ENCODE results near the gene DNLZ. TPM values are rescaled to one million over a fixed set of nuclear protein-coding genes. Genes with fewer than 3 reads are reported as not detected.
A peak's percentile ranks its signal among the peaks of the same experiment; 100 is the strongest.

Gene DNLZ
- total and polyA plus RNA-seq, 3 experiments from 2014 or later: 40.6 to 65.6 (median 43.0) TPM

- Mint-ChIP-seq H3K36me3 (peaks cover 0 to 1% (median 0%) of the 10 kb centered on the region in 3 donors), H3K27ac (no peak overlapping the region), H3K9me3 (no peaks in the 10 kb centered on the region), H3K4me3 (no peak overlapping the region), H3K27me3 (no peaks in the 10 kb centered on the region), H3K4me1 (no peaks in the 10 kb centered on the region)
- CTCF ChIA-PET: no interaction called here
- Histone ChIP-seq H3K27ac (ENCODE audit: low read depth, low read length) (no peak overlapping the region), H3K4me3 (ENCODE audit: low read length) (no peak overlapping the region), H3K4me1 (ENCODE audit: insufficient read depth, low read length) (no peaks in the 10 kb centered on the region), H3K27me3 (ENCODE audit: insufficient read depth, low read length, poor library complexity, severe bottlenecking) (no peaks in the 10 kb centered on the region), H3K36me3 (ENCODE audit: insufficient read depth, low read length) (no peaks in the 10 kb centered on the region), H3K9me3 (ENCODE audit: low read length) (no peaks in the 10 kb centered on the region)
- no peak for DNase-seq
- POLR2A ChIA-PET: no interaction called here
Observed at GRCh38 chr9:136372006-136372405, 8.5 kb upstream of the DNLZ start.

GRCh38 chr9:136371533-136371880, 8.0 kb upstream of the DNLZ start:
- H3K9me3 Mint-ChIP-seq: no peaks in the 10 kb centered on the region
- no peaks in the 10 kb centered on the region for H3K4me1 ChIP-seq (ENCODE audit: insufficient read depth, low read length)
- no peaks in the 10 kb centered on the region for H3K4me1 Mint-ChIP-seq
- no peaks in the 10 kb centered on the region for H3K27me3 ChIP-seq (ENCODE audit: insufficient read depth, low read length, poor library complexity, severe bottlenecking)
- DNase-seq: no peak
- no peaks in the 10 kb centered on the region for H3K36me3 ChIP-seq (ENCODE audit: insufficient read depth, low read length)
- H3K4me3 ChIP-seq (ENCODE audit: low read length): no peak overlapping the region
- no peaks in the 10 kb centered on the region for H3K27me3 Mint-ChIP-seq
- POLR2A ChIA-PET: no interaction called here
- no peak overlapping the region for H3K4me3 Mint-ChIP-seq
- no peak overlapping the region for H3K27ac ChIP-seq (ENCODE audit: low read depth, low read length)
- CTCF ChIA-PET: no interaction called here
- H3K36me3 Mint-ChIP-seq: no peaks in the 10 kb centered on the region
- no peak overlapping the region for H3K27ac Mint-ChIP-seq
- no peaks in the 10 kb centered on the region for H3K9me3 ChIP-seq (ENCODE audit: low read length)

GRCh38 chr9:136370687-136371532, 7.4 kb upstream of the DNLZ start:
- DNase-seq: no peak
- ChIA-PET CTCF (no interaction called here), POLR2A (no interaction called here)
- Mint-ChIP-seq H3K4me3 (no peak overlapping the region), H3K27ac (peak overlapping the region in 1 of 8 donors; percentile 79), H3K4me1 (no peaks in the 10 kb centered on the region), H3K27me3 (no peaks in the 10 kb centered on the region), H3K9me3 (no peaks in the 10 kb centered on the region), H3K36me3 (no peaks in the 10 kb centered on the region)
- no peak overlapping the region for H3K4me3 ChIP-seq (ENCODE audit: low read length)
- H3K36me3 ChIP-seq (ENCODE audit: insufficient read depth, low read length): no peaks in the 10 kb centered on the region
- H3K27ac ChIP-seq (ENCODE audit: low read depth, low read length): no peak overlapping the region
- H3K4me1 ChIP-seq (ENCODE audit: insufficient read depth, low read length): no peaks in the 10 kb centered on the region
- H3K9me3 ChIP-seq (ENCODE audit: low read length): no peaks in the 10 kb centered on the region
- H3K27me3 ChIP-seq (ENCODE audit: insufficient read depth, low read length, poor library complexity, severe bottlenecking): no peaks in the 10 kb centered on the region

- Histone ChIP-seq H3K27ac (ENCODE audit: low read depth, low read length) (no peak overlapping the region), H3K4me3 (ENCODE audit: low read length) (no peak overlapping the region), H3K36me3 (ENCODE audit: insufficient read depth, low read length) (no peaks in the 10 kb centered on the region), H3K4me1 (ENCODE audit: insufficient read depth, low read length) (no peaks in the 10 kb centered on the region), H3K27me3 (ENCODE audit: insufficient read depth, low read length, poor library complexity, severe bottlenecking) (no peaks in the 10 kb centered on the region), H3K9me3 (ENCODE audit: low read length) (no peaks in the 10 kb centered on the region)
- no peaks in the 10 kb centered on the region for H3K9me3 Mint-ChIP-seq
- H3K27ac Mint-ChIP-seq: no peak overlapping the region
- H3K4me3 Mint-ChIP-seq: no peak overlapping the region
- POLR2A ChIA-PET: no interaction called here
- no peak for DNase-seq
- H3K27me3 Mint-ChIP-seq: no peaks in the 10 kb centered on the region
- no peaks in the 10 kb centered on the region for H3K4me1 Mint-ChIP-seq
- CTCF ChIA-PET: no interaction called here
- H3K36me3 Mint-ChIP-seq: no peaks in the 10 kb centered on the region
Observed at GRCh38 chr9:136370037-136370436, 6.5 kb upstream of the DNLZ start.

- no peak overlapping the region for H3K27ac Mint-ChIP-seq
- no peaks in the 10 kb centered on the region for H3K4me1 Mint-ChIP-seq
- no peak overlapping the region for H3K4me3 ChIP-seq (ENCODE audit: low read length)
- ChIA-PET CTCF (no interaction called here), POLR2A (no interaction called here)
- H3K36me3 ChIP-seq (ENCODE audit: insufficient read depth, low read length): no peaks in the 10 kb centered on the region
- H3K27me3 ChIP-seq (ENCODE audit: insufficient read depth, low read length, poor library complexity, severe bottlenecking): no peaks in the 10 kb centered on the region
- no peak overlapping the region for H3K27ac ChIP-seq (ENCODE audit: low read depth, low read length)
- no peaks in the 10 kb centered on the region for H3K27me3 Mint-ChIP-seq
- DNase-seq: no peak
- no peaks in the 10 kb centered on the region for H3K9me3 ChIP-seq (ENCODE audit: low read length)
- H3K9me3 Mint-ChIP-seq: no peaks in the 10 kb centered on the region
- H3K4me3 Mint-ChIP-seq: no peak overlapping the region
- H3K4me1 ChIP-seq (ENCODE audit: insufficient read depth, low read length): peaks cover 5% of the 10 kb centered on the region
- no peaks in the 10 kb centered on the region for H3K36me3 Mint-ChIP-seq
Observed at GRCh38 chr9:136368190-136368589, 4.6 kb upstream of the DNLZ start.

GRCh38 chr9:136367296-136368145, 4.0 kb upstream of the DNLZ start:
- Histone ChIP-seq H3K9me3 (ENCODE audit: low read length) (no peaks in the 10 kb centered on the region), H3K27ac (ENCODE audit: low read depth, low read length) (no peak overlapping the region), H3K4me1 (ENCODE audit: insufficient read depth, low read length) (peaks cover 5% of the 10 kb centered on the region), H3K36me3 (ENCODE audit: insufficient read depth, low read length) (no peaks in the 10 kb centered on the region), H3K27me3 (ENCODE audit: insufficient read depth, low read length, poor library complexity, severe bottlenecking) (no peaks in the 10 kb centered on the region), H3K4me3 (ENCODE audit: low read length) (no peak overlapping the region)
- peaks cover 0 to 2% (median 0%) of the 10 kb centered on the region in 3 donors for H3K36me3 Mint-ChIP-seq
- no peaks in the 10 kb centered on the region for H3K27me3 Mint-ChIP-seq
- no peak overlapping the region for H3K4me3 Mint-ChIP-seq
- H3K27ac Mint-ChIP-seq: no peak overlapping the region
- no peak for DNase-seq
- ChIA-PET CTCF (no interaction called here), POLR2A (no interaction called here)
- no peaks in the 10 kb centered on the region for H3K9me3 Mint-ChIP-seq
- peaks cover 0 to 5% (median 0%) of the 10 kb centered on the region in 3 donors for H3K4me1 Mint-ChIP-seq

GRCh38 chr9:136366826-136367225, 3.3 kb upstream of the DNLZ start:
- no peak for DNase-seq
- peaks cover 0 to 3% (median 0%) of the 10 kb centered on the region in 3 donors for H3K36me3 Mint-ChIP-seq
- peaks cover 0 to 7% (median 0%) of the 10 kb centered on the region in 3 donors for H3K4me1 Mint-ChIP-seq
- peaks cover 5% of the 10 kb centered on the region for H3K4me1 ChIP-seq (ENCODE audit: insufficient read depth, low read length)
- no peak overlapping the region for H3K4me3 Mint-ChIP-seq
- H3K27me3 ChIP-seq (ENCODE audit: insufficient read depth, low read length, poor library complexity, severe bottlenecking): no peaks in the 10 kb centered on the region
- H3K9me3 Mint-ChIP-seq: no peaks in the 10 kb centered on the region
- no peak overlapping the region for H3K4me3 ChIP-seq (ENCODE audit: low read length)
- H3K27ac Mint-ChIP-seq: no peak overlapping the region
- no peaks in the 10 kb centered on the region for H3K9me3 ChIP-seq (ENCODE audit: low read length)
- ChIA-PET POLR2A (no interaction called here), CTCF (no interaction called here)
- H3K27me3 Mint-ChIP-seq: no peaks in the 10 kb centered on the region
- no peaks in the 10 kb centered on the region for H3K36me3 ChIP-seq (ENCODE audit: insufficient read depth, low read length)
- H3K27ac ChIP-seq (ENCODE audit: low read depth, low read length): no peak overlapping the region

- H3K36me3 ChIP-seq (ENCODE audit: insufficient read depth, low read length): no peaks in the 10 kb centered on the region
- no peak for DNase-seq
- peaks cover 0 to 7% (median 0%) of the 10 kb centered on the region in 3 donors for H3K4me1 Mint-ChIP-seq
- no peaks in the 10 kb centered on the region for H3K9me3 ChIP-seq (ENCODE audit: low read length)
- H3K4me3 Mint-ChIP-seq: peak overlapping the region in 1 of 7 donors; percentile 68
- H3K27me3 ChIP-seq (ENCODE audit: insufficient read depth, low read length, poor library complexity, severe bottlenecking): no peaks in the 10 kb centered on the region
- no peaks in the 10 kb centered on the region for H3K9me3 Mint-ChIP-seq
- H3K4me3 ChIP-seq (ENCODE audit: low read length): no peak overlapping the region
- H3K27ac Mint-ChIP-seq: no peak overlapping the region
- no peaks in the 10 kb centered on the region for H3K27me3 Mint-ChIP-seq
- peaks cover 0 to 8% (median 0%) of the 10 kb centered on the region in 3 donors for H3K36me3 Mint-ChIP-seq
- ChIA-PET CTCF (no interaction called here), POLR2A (no interaction called here)
- H3K27ac ChIP-seq (ENCODE audit: low read depth, low read length): no peak overlapping the region
- H3K4me1 ChIP-seq (ENCODE audit: insufficient read depth, low read length): peaks cover 5% of the 10 kb centered on the region
Observed at GRCh38 chr9:136365775-136366222, 2.3 kb upstream of the DNLZ start.
